Kidney tubule cell (primary cell): ENCODE data around the gene MOV10.

Experiments
- DNase-seq: peaks from one replicate; pipeline ENCODE4 v3.0.0-alpha.2; 2018; ENCODE audit warnings: low spot score

Gene MOV10

DNA sequence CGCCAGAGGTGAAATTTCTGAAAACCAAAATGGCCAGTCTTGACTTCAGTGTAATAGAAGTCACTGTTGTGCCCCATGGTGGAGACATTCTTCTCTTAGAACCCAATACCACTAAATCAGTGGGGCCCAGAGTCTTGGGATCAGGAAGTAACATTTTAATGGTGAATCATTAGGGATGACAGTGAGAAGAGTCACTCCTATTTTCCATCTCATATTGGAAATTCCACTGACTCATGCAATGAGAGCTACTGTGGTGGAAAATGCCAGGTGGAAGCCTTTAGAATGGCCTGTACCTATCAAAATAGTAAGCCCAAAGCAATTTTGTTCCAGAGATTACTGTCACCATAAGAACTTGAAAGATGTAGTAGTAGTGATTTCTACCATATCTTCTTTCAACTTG, 61.3 kb downstream of the MOV10 start:
- peak; percentile 97 for DNase-seq

DNA sequence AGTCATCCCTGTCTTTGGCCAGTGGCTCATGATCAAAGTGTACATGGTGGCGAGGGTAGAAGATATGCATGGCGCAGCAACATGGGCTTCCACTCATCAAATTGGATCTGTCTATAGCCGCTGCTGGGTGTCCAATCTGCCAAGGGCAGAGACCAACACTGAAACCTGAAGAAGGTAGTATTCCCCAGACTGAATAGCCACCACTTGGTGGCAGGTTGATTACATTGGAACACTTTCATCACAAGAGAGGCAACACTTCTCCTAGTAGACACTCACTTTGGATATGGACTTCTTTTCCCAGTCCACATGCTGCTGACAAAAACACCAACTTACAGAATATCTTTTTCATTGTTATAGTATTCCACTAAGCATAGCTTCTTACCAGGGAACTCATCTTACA, 63.1 kb downstream of the MOV10 start:
- no peak for DNase-seq

DNA sequence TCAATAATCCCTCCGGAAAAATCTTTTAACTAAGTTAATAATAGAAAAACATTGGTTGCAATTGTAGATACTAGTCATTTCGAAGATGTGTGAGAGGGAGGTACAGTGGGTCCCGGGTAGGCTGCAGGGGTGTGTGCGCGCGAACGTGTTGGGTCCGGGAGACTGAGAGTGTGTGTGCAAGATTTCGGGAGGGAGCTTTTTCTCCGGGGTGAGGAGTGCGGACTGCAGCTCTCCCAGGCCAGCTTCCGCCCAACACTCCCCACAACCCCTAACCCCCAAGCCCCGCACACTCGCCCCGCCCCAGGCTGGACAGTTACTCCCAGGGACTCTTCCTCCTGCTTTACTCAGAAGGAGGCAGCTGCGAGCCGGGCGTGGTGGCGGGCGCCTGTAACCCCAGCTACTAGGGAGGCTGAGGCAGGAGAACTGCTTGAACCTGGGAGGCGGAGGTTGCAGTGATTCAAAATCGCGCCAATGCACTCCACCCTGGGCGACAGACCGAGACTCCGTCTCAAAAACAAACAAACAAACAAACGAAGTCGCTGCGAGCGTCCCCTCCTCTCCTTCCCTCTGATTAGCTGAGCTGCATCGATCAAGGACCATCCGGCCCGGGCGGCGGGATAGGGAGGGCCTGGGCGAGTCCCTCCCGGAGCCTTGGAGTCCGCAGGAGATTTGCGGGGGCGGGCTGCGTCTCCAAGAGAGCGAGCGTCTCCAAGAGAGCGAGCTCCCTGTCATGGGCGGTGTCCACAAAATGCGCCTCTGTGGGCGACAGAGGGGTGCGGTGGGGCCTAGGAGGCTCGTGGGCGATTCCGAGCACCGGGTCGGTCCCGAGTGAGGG, 68.9 kb downstream of the MOV10 start:
- no peak for DNase-seq

DNA sequence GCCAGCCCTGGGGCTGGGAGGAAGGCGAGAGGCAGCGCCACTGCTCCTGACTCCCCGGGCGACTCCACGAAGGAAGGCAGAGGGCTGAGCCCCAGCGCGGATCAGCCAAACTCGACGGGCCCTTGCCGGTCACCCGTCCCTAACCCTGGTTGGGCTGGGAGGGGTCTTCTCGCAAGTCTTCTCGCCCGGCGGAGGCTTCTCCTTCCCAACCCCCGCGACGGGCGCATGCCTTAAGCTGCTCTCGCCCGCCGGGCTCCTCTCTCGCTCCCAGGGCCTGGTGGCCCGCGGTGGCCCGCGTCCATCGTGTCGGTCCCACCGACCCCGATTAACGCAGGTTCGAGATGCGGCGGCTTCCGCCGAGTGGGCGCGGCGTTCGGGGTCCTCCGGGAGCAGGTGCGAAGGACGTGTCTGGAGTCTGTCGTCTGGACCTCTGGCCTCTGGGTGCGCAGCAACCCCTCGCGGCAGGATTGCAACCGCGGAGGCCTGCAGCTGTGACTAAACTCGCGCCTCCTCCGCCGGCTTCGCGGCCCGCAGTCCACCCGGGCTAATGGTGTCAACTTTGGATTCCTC, 69.6 kb downstream of the MOV10 start:
- peak; percentile 50 for DNase-seq

DNA sequence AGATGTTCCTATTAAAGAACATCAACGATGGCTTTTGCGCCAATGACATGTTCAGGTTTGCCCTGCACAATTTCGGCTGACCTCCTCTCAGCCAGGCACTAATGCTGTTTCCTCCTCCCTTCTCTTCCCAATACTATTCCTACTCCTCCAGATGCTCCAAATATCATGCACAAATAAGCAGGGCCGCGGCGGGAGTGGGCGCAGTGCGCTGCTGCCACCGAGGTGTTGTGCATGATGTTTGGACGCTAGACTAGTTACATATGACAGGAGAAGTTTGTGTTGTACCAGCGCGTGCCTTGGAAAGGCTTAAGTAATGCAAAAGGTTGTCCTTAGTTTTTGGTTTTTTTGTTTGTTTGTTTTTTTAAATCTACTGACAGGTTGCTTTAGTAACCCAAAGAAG, 73.9 kb downstream of the MOV10 start:
- DNase-seq: no peak
